HepG2 (cell line): ENCODE results near the gene TAS1R3.

ENCODE experiments used
- CBX2 ChIP-seq, 2 experiments: fragments of 200-600 bp in 1 of 2; sonication (generic); formaldehyde crosslinking in 1 of 2; IDR thresholded peaks; 2 replicates each; pipeline versions ENCODE4 v1.7.0 to v1.8.1; 2018 to 2022; ENCODE audit warnings: low read depth in 2 of 2, low read length in 1 of 2, mild to moderate bottlenecking in 1 of 2, missing genetic modification reagents in 1 of 2
- GTF2F1 ChIP-seq: fragments of 150-350 bp; IDR thresholded peaks from 2 replicates; pipeline ENCODE4 v1.6.1; 2014; ENCODE audit warnings: low read length
- IKZF1 ChIP-seq: fragments of 450-650 bp; IDR thresholded peaks from 2 replicates; pipeline ENCODE4 v1.7.1; 2016
- ZNF10 ChIP-seq: sonication (generic); formaldehyde crosslinking; IDR thresholded peaks from 2 replicates; pipeline ENCODE4 v1.4.0; 2020; ENCODE audit warnings: mild to moderate bottlenecking, low read depth, missing genetic modification reagents, borderline replicate concordance
- TF ChIP-seq, protein P1 (sequence below): fragments of 450-650 bp; IDR thresholded peaks from 2 replicates; pipeline ENCODE4 v1.6.1; 2017; ENCODE audit warnings: mild to moderate bottlenecking
- TF ChIP-seq, protein P2 (sequence below), 2 experiments: sonication (generic) in 1 of 2; formaldehyde crosslinking in 1 of 2; IDR thresholded peaks; 2 replicates each; pipeline versions ENCODE4 v1.5.1 to v1.6.1; 2011 to 2020; ENCODE audit warnings: borderline replicate concordance in 1 of 2, low read depth in 1 of 2, low read length in 1 of 2, mild to moderate bottlenecking in 1 of 2, missing genetic modification reagents in 1 of 2, moderate library complexity in 1 of 2

DNA sequence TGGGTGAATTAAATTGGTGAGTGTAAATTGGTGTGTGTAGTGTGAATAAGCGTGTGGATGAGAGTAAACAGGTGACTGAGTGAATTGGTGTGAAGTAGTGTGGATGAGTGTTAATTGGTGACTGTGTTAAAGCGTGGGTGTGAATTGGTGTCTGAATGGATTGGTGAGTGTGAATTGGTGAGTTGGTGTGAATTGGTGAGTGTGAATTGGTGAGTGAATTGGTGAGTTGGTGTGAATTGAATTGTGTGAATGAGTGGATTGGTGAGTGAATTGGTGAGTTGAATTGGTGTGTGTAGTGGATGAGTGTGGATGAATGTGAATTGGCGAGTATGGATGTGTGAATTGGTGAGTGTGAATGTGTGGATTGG, 35.6 kb downstream of the TAS1R3 start:
- TF ChIP-seq, protein P1, sequence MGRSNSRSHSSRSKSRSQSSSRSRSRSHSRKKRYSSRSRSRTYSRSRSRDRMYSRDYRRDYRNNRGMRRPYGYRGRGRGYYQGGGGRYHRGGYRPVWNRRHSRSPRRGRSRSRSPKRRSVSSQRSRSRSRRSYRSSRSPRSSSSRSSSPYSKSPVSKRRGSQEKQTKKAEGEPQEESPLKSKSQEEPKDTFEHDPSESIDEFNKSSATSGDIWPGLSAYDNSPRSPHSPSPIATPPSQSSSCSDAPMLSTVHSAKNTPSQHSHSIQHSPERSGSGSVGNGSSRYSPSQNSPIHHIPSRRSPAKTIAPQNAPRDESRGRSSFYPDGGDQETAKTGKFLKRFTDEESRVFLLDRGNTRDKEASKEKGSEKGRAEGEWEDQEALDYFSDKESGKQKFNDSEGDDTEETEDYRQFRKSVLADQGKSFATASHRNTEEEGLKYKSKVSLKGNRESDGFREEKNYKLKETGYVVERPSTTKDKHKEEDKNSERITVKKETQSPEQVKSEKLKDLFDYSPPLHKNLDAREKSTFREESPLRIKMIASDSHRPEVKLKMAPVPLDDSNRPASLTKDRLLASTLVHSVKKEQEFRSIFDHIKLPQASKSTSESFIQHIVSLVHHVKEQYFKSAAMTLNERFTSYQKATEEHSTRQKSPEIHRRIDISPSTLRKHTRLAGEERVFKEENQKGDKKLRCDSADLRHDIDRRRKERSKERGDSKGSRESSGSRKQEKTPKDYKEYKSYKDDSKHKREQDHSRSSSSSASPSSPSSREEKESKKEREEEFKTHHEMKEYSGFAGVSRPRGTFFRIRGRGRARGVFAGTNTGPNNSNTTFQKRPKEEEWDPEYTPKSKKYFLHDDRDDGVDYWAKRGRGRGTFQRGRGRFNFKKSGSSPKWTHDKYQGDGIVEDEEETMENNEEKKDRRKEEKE = no peak
- no peak for TF ChIP-seq GTF2F1
- TF ChIP-seq CBX2 (IDR thresholded peaks at IDR 0.05; ENCODE audit: low read depth, low read length) = no peak
- no peak for TF ChIP-seq CBX2 (CRISPR knock-in tag; IDR thresholded peaks at IDR 0.05; ENCODE audit: low read depth)
- TF ChIP-seq ZNF10 (CRISPR knock-in tag) = no peak
- TF ChIP-seq, protein P2, sequence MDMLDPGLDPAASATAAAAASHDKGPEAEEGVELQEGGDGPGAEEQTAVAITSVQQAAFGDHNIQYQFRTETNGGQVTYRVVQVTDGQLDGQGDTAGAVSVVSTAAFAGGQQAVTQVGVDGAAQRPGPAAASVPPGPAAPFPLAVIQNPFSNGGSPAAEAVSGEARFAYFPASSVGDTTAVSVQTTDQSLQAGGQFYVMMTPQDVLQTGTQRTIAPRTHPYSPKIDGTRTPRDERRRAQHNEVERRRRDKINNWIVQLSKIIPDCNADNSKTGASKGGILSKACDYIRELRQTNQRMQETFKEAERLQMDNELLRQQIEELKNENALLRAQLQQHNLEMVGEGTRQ (IDR thresholded peaks at IDR 0.05; ENCODE audit: low read depth, low read length) = no peak
- TF ChIP-seq, protein P2 (CRISPR knock-in tag; IDR thresholded peaks at IDR 0.05; ENCODE audit: borderline replicate concordance) = no peak
- no peak for TF ChIP-seq IKZF1
